ENCODE measurements around the gene BSND. TPM values are rescaled to one million over a fixed set of nuclear protein-coding genes. Genes with fewer than 3 reads are reported as not detected.
A peak's percentile ranks its signal among the peaks of the same experiment; 100 is the strongest.

BSND gene
- total RNA-seq, 1 donor from 2014 or later, result 0.24 TPM

- no peak for DNase-seq (ENCODE audit: low spot score)
Observed at GRCh38 chr1:55045430-55045829, 46.7 kb downstream of the BSND start.

GRCh38 chr1:55046871-55047270 is 48.1 kb downstream of the BSND start:
- no peak for DNase-seq (ENCODE audit: low spot score)

GRCh38 chr1:55047611-55048010 is 48.9 kb downstream of the BSND start:
- DNase-seq (ENCODE audit: low spot score), result no peak

- peak; percentile 35 for DNase-seq (ENCODE audit: low spot score)
Observed at GRCh38 chr1:55048453-55049270, 49.9 kb downstream of the BSND start.

GRCh38 chr1:55049271-55049913 is 50.7 kb downstream of the BSND start:
- DNase-seq (ENCODE audit: low spot score), result no peak

GRCh38 chr1:55049914-55050278 is 51.2 kb downstream of the BSND start:
- DNase-seq (ENCODE audit: low spot score), result peak; percentile 89

- DNase-seq (ENCODE audit: low spot score), result peak; percentile 28
Observed at GRCh38 chr1:55050283-55050682, 51.5 kb downstream of the BSND start.

GRCh38 chr1:55051169-55051568 is 52.4 kb downstream of the BSND start:
- DNase-seq (ENCODE audit: low spot score), result no peak

GRCh38 chr1:55051621-55052020 is 52.9 kb downstream of the BSND start:
- no peak for DNase-seq (ENCODE audit: low spot score)

GRCh38 chr1:55052221-55053142 is 53.7 kb downstream of the BSND start:
- no peak for DNase-seq (ENCODE audit: low spot score)

GRCh38 chr1:55053265-55053954 is 54.7 kb downstream of the BSND start:
- no peak for DNase-seq (ENCODE audit: low spot score)

GRCh38 chr1:55054396-55054795 is 55.7 kb downstream of the BSND start:
- no peak for DNase-seq (ENCODE audit: low spot score)

- no peak for DNase-seq (ENCODE audit: low spot score)
Observed at GRCh38 chr1:55055084-55055882, 56.5 kb downstream of the BSND start.

- no peak for DNase-seq (ENCODE audit: low spot score)
Observed at GRCh38 chr1:55055951-55056631, 57.4 kb downstream of the BSND start.

- DNase-seq (ENCODE audit: low spot score), result no peak
Observed at GRCh38 chr1:55056632-55056992, 57.9 kb downstream of the BSND start.

GRCh38 chr1:55057270-55057955 is 58.7 kb downstream of the BSND start:
- DNase-seq (ENCODE audit: low spot score), result no peak

GRCh38 chr1:55057956-55058298 is 59.2 kb downstream of the BSND start:
- DNase-seq (ENCODE audit: low spot score), result no peak

- DNase-seq (ENCODE audit: low spot score), result no peak
Observed at GRCh38 chr1:55059302-55060132, 60.8 kb downstream of the BSND start.
